H9 (cell line): ENCODE measurements around the gene MSLN. TPM values are rescaled to one million over a fixed set of nuclear protein-coding genes. Genes with fewer than 3 reads are reported as not detected.

Experiments
- DNase-seq: peaks from one replicate; pipeline ENCODE4 v3.0.0-alpha.2; 2017
- H2AFZ ChIP-seq: one replicate; pipeline ENCODE4 v1.6.1; 2013; ENCODE audit warnings: mild to moderate bottlenecking, low read length, control low read depth, moderate library complexity
- H2AK5ac ChIP-seq: 2 replicates; pipeline ENCODE4 v1.6.1; 2013; ENCODE audit warnings: low read length, control low read depth, mixed read lengths; ENCODE audit not compliant: insufficient read length
- H2BK120ac ChIP-seq: one replicate; pipeline ENCODE4 v1.6.1; 2013; ENCODE audit warnings: low read depth, mild to moderate bottlenecking, low read length, control low read depth, inconsistent platforms; ENCODE audit not compliant: poor library complexity, severe bottlenecking
- H2BK12ac ChIP-seq: 2 replicates; pipeline ENCODE4 v1.6.1; 2013; ENCODE audit warnings: low read length, control low read depth, mixed read lengths, low read depth; ENCODE audit not compliant: insufficient read length
- H2BK15ac ChIP-seq: 2 replicates; pipeline ENCODE4 v1.6.1; 2013; ENCODE audit warnings: low read depth, low read length, control low read depth
- H2BK20ac ChIP-seq: one replicate; pipeline ENCODE4 v1.6.1; 2013; ENCODE audit warnings: low read depth, mild to moderate bottlenecking, low read length, control low read depth, inconsistent platforms; ENCODE audit not compliant: poor library complexity, severe bottlenecking
- H2BK5ac ChIP-seq: 2 replicates; pipeline ENCODE4 v1.6.1; 2013; ENCODE audit warnings: low read length, control low read depth, mixed read lengths; ENCODE audit not compliant: insufficient read length
- H3K14ac ChIP-seq: 2 replicates; pipeline ENCODE4 v1.6.1; 2013; ENCODE audit warnings: low read length, control low read depth; ENCODE audit not compliant: insufficient read depth
- H3K18ac ChIP-seq: 2 replicates; pipeline ENCODE4 v1.6.1; 2013; ENCODE audit warnings: low read depth, mild to moderate bottlenecking, mixed read lengths, low read length, control low read depth; ENCODE audit not compliant: insufficient read length
- H3K23ac ChIP-seq: 2 replicates; pipeline ENCODE4 v1.6.1; 2013; ENCODE audit warnings: low read length, control low read depth, mixed read lengths, low read depth; ENCODE audit not compliant: insufficient read length
- H3K23me2 ChIP-seq: 2 replicates; pipeline ENCODE4 v1.6.1; 2013; ENCODE audit warnings: low read depth, mild to moderate bottlenecking, mixed read lengths, low read length, control low read depth; ENCODE audit not compliant: insufficient read length, poor library complexity, severe bottlenecking
- H3K27ac ChIP-seq: 2 replicates; pipeline ENCODE4 v1.5.1; 2013; ENCODE audit warnings: low read length, control low read depth, mixed read lengths, low read depth; ENCODE audit not compliant: insufficient read length
- H3K27me3 ChIP-seq: 2 replicates; pipeline ENCODE4 v1.6.1; 2013; ENCODE audit warnings: low read length, control low read depth, inconsistent platforms; ENCODE audit not compliant: insufficient read depth
- H3K4ac ChIP-seq: 2 replicates; pipeline ENCODE4 v1.6.1; 2013; ENCODE audit warnings: low read depth, mild to moderate bottlenecking, control low read depth, inconsistent platforms, low read length, moderate library complexity
- H3K4me1 ChIP-seq: 2 replicates; pipeline ENCODE4 v1.6.1; 2013; ENCODE audit warnings: low read length, control low read depth, inconsistent platforms; ENCODE audit not compliant: insufficient read depth
- H3K4me2 ChIP-seq: 2 replicates; pipeline ENCODE4 v1.6.1; 2013; ENCODE audit warnings: low read length, control low read depth, mixed read lengths; ENCODE audit not compliant: insufficient read length, insufficient read depth
- H3K56ac ChIP-seq: 2 replicates; pipeline ENCODE4 v1.6.1; 2013; ENCODE audit warnings: low read depth, mild to moderate bottlenecking, mixed read lengths, low read length, control low read depth; ENCODE audit not compliant: insufficient read length
- H3K79me1 ChIP-seq: 2 replicates; pipeline ENCODE4 v1.6.1; 2013; ENCODE audit warnings: low read depth, mild to moderate bottlenecking, moderate library complexity, low read length, control low read depth, inconsistent platforms; ENCODE audit not compliant: insufficient read depth, poor library complexity, severe bottlenecking
- H3K79me2 ChIP-seq: 2 replicates; pipeline ENCODE4 v1.6.1; 2013; ENCODE audit warnings: low read length, control low read depth, inconsistent platforms; ENCODE audit not compliant: insufficient read depth
- H3K9ac ChIP-seq: 2 replicates; pipeline ENCODE4 v1.6.1; 2013; ENCODE audit warnings: low read length, control low read depth, mixed read lengths; ENCODE audit not compliant: insufficient read length; ENCODE audit errors: extremely low read depth
- H3K9me3 ChIP-seq: one replicate; pipeline ENCODE4 v1.6.1; 2013; ENCODE audit warnings: low read depth, low read length, inconsistent platforms; ENCODE audit not compliant: control insufficient read depth
- H3T11ph ChIP-seq: one replicate; pipeline ENCODE4 v1.6.1; 2013; ENCODE audit warnings: mild to moderate bottlenecking, low read length, control low read depth, inconsistent platforms
- H4K20me1 ChIP-seq: one replicate; pipeline ENCODE4 v1.6.1; 2013; ENCODE audit not compliant: control insufficient read depth, insufficient read length, insufficient read depth
- H4K5ac ChIP-seq: 2 replicates; pipeline ENCODE4 v1.6.1; 2013; ENCODE audit warnings: low read depth, mild to moderate bottlenecking, mixed read lengths, low read length, control low read depth; ENCODE audit not compliant: insufficient read length
- H4K8ac ChIP-seq: replicated peaks from 2 replicates; pipeline ENCODE4 v1.6.1; 2013; ENCODE audit warnings: low read length, control low read depth, mixed read lengths, low read depth; ENCODE audit not compliant: insufficient read length
- H4K91ac ChIP-seq: 2 replicates; pipeline ENCODE4 v1.6.1; 2013; ENCODE audit warnings: low read depth, mild to moderate bottlenecking, moderate library complexity, mixed read lengths, low read length, control low read depth; ENCODE audit not compliant: insufficient read length
- H3K27ac Mint-ChIP-seq, 3 experiments: 2 replicates in 2 of 3; 3 replicates in 1 of 3; pipeline ENCODE4 v1.8.0; 2020 to 2021; ENCODE audit warnings: mixed read lengths in 3 of 3, mild to moderate bottlenecking in 1 of 3, moderate library complexity in 1 of 3
- H3K27me3 Mint-ChIP-seq: 2 replicates; pipeline ENCODE4 v1.8.0; 2021; ENCODE audit warnings: low read depth, mild to moderate bottlenecking, moderate library complexity, mixed read lengths
- H3K36me3 Mint-ChIP-seq, 3 experiments: 2 replicates in 2 of 3; 3 replicates in 1 of 3; pipeline ENCODE4 v1.8.0; 2020 to 2021; ENCODE audit warnings: low read depth in 3 of 3, mixed read lengths in 3 of 3; ENCODE audit not compliant: insufficient read depth in 1 of 3
- H3K4me1 Mint-ChIP-seq, 2 experiments: 2 replicates each; pipeline ENCODE4 v1.8.0; 2020; ENCODE audit warnings: mixed read lengths in 2 of 2
- H3K4me3 Mint-ChIP-seq, 2 experiments: 2 replicates in 1 of 2; 3 replicates in 1 of 2; pipeline ENCODE4 v1.8.0; 2020 to 2021; ENCODE audit warnings: mild to moderate bottlenecking in 2 of 2, mixed read lengths in 2 of 2, moderate library complexity in 1 of 2
- H3K9me3 Mint-ChIP-seq, 2 experiments: 2 replicates in 1 of 2; 3 replicates in 1 of 2; pipeline ENCODE4 v1.8.0; 2020; ENCODE audit warnings: mild to moderate bottlenecking in 2 of 2, mixed read lengths in 2 of 2, moderate library complexity in 1 of 2
- WGBS: extraction: QIAGEN DNeasy Blood & Tissue Kit; methylation state at CpG from one replicate; pipeline ENCODE4 v1.1.7; 2013; ENCODE audit warnings: missing lambda C conversion rate, low lambda C conversion rate, mixed read lengths; ENCODE audit not compliant: insufficient read length; ENCODE audit errors: extremely low coverage; 5-methylcytosine and 5-hydroxymethylcytosine counted together
- total RNA-seq: library from RNA; stranded (reverse); gene quantifications from 2 replicates; pipeline ENCODE4 v1.2.1, GENCODE V29; 2021
- TF ChIP-seq, protein P1 (sequence below): fragments of 200-600 bp; sonication (generic); conservative IDR thresholded peaks from 3 replicates; pipeline ENCODE4 v1.8.0; 2021; ENCODE audit warnings: antibody characterized with exemption, mild to moderate bottlenecking

Gene MSLN
- total RNA-seq, 1 experiment from 2014 or later: 0.22 TPM

DNA sequence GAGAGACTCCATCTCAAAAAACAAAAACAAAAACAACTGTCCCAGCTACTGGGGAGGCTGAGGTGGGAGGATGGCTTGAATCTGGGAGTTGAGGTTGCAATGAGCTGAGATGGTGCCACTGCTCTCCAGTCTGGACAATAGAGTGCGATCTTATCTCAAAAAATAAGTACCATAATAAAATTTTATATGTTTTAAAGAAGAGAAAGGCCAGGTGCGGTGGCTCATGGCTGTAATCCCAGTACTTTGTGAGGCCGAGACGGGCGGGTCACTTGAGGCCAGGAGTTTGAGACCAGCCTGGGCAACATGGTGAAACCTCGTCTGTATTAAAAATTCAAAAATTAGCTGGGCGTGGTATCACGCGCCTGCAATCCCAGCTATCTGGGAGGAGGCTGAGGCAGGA, 16.3 kb downstream of the MSLN start:
- Histone ChIP-seq H4K5ac (no peak overlapping the region), H2AFZ (no peak overlapping the region), H3K23me2 (no peaks in the 10 kb centered on the region), H3K14ac (no peak overlapping the region), H3K4me1 (no peaks in the 10 kb centered on the region), H3T11ph (no peak overlapping the region), H3K4me2 (no peak overlapping the region), H3K27ac (no peak overlapping the region), H2AK5ac (no peak overlapping the region), H3K79me1 (no peaks in the 10 kb centered on the region), H2BK20ac (no peak overlapping the region), H3K56ac (no peak overlapping the region), H2BK120ac (no peak overlapping the region), H4K8ac (no peak overlapping the region), H3K27me3 (no peaks in the 10 kb centered on the region; the same call in 1 of the 2 replicates), H2BK12ac (no peak overlapping the region), H3K18ac (no peak overlapping the region), H3K9ac (no peak overlapping the region), H4K91ac (no peak overlapping the region), H3K79me2 (no peaks in the 10 kb centered on the region), H3K4ac (no peak overlapping the region), H2BK5ac (no peak overlapping the region), H2BK15ac (no peak overlapping the region), H4K20me1 (peaks cover 3% of the 10 kb centered on the region), H3K9me3 (no peaks in the 10 kb centered on the region), H3K23ac (no peak overlapping the region)
- WGBS: no CpG with 5 or more reads among the region's 9 CpGs
- H3K36me3 Mint-ChIP-seq: no peaks in the 10 kb centered on the region
- no peaks in the 10 kb centered on the region for H3K9me3 Mint-ChIP-seq
- peaks cover 29% of the 10 kb centered on the region for H3K27me3 Mint-ChIP-seq
- TF ChIP-seq, protein P1, sequence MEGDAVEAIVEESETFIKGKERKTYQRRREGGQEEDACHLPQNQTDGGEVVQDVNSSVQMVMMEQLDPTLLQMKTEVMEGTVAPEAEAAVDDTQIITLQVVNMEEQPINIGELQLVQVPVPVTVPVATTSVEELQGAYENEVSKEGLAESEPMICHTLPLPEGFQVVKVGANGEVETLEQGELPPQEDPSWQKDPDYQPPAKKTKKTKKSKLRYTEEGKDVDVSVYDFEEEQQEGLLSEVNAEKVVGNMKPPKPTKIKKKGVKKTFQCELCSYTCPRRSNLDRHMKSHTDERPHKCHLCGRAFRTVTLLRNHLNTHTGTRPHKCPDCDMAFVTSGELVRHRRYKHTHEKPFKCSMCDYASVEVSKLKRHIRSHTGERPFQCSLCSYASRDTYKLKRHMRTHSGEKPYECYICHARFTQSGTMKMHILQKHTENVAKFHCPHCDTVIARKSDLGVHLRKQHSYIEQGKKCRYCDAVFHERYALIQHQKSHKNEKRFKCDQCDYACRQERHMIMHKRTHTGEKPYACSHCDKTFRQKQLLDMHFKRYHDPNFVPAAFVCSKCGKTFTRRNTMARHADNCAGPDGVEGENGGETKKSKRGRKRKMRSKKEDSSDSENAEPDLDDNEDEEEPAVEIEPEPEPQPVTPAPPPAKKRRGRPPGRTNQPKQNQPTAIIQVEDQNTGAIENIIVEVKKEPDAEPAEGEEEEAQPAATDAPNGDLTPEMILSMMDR: no peak
- no peak overlapping the region for H3K4me3 Mint-ChIP-seq
- DNase-seq: no peak
- H3K4me1 Mint-ChIP-seq: no peaks in the 10 kb centered on the region
- H3K27ac Mint-ChIP-seq: no peak overlapping the region; a peak in 1 of 7 replicates
